Activated CD4-positive, alpha-beta memory T cell treated with anti-CD3 and anti-CD28 coated beads for 36 hours (primary cell): ENCODE measurements around the gene PFKFB4. TPM values are rescaled to one million over a fixed set of nuclear protein-coding genes. Genes with fewer than 3 reads are reported as not detected.

Experiments
- CTCF ChIA-PET: fragments of 350-600 bp; sonication (Branson Sonifier 250); formaldehyde crosslinking; loops from one replicate; lab custom pipeline; 2021; ENCODE audit warnings: antibody characterized with exemption, inconsistent platforms; lab: Charles Lee
- POLR2A ChIA-PET: fragments of 350-600 bp; sonication (Branson Sonifier 250); formaldehyde crosslinking; loops from one replicate; lab custom pipeline; 2021; ENCODE audit warnings: antibody characterized with exemption; lab: Charles Lee
- DNase-seq: peaks from one replicate; pipeline ENCODE4 v3.0.0-alpha.2; 2020
- H3K27ac Mint-ChIP-seq: one replicate; pipeline ENCODE4 v1.8.0; 2021; ENCODE audit warnings: mixed read lengths
- H3K27me3 Mint-ChIP-seq: one replicate; pipeline ENCODE4 v1.8.0; 2021; ENCODE audit warnings: mixed read lengths
- H3K36me3 Mint-ChIP-seq: one replicate; pipeline ENCODE4 v1.8.0; 2021; ENCODE audit warnings: mixed read lengths
- H3K4me1 Mint-ChIP-seq: one replicate; pipeline ENCODE4 v1.8.0; 2021; ENCODE audit warnings: low read depth, mixed read lengths
- H3K4me3 Mint-ChIP-seq: one replicate; pipeline ENCODE4 v1.8.0; 2021; ENCODE audit warnings: mild to moderate bottlenecking, mixed read lengths
- H3K9me3 Mint-ChIP-seq: one replicate; pipeline ENCODE4 v1.8.0; 2021; ENCODE audit warnings: mixed read lengths
- intact Hi-C: fragments of 100-400 bp; cut with micrococcal nuclease; formaldehyde crosslinking; loops from one replicate; pipeline ENCODE4 v1.15.1; 2023
- total RNA-seq, 2 experiments: library from RNA; stranded (reverse); gene quantifications; one replicate each; pipeline ENCODE4 v1.2.3, GENCODE V29; 2021

Gene PFKFB4
- total RNA-seq, 2 experiments from 2014 or later, result 19.4 to 22.4 TPM

DNA sequence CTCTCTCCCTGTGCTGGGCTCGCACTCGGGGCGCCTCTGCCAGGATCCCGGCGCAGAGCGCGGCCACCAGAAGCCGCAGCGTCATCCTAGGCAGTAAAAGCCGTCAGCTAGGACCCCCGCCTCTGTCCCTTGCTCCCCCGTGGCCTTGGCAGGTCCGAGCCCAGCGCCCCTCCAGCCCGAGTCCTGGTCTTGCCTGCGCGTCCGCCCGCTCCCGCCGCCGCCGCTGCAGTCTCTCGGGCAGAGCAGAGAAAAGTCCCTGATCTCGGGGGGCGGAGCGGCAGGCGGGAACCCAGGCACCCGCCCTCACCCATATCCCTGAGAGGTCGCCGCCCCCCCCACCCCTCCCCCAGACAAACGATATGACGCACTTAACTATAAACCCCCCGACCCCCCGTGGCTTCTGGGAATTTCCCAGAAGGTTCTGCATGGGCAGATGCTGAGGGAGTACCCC lies 38.5 kb upstream of the PFKFB4 start, which contains the start of gene COL7A1:
Gene COL7A1, minus strand, starts transcription at position 255 of the 451 bp plus-strand sequence. Its CDS starts 170 bp downstream, at position 85.
- DNase-seq, result no peak
- Mint-ChIP-seq H3K27me3 (peaks cover 24% of the 10 kb centered on the region), H3K27ac (no peak within 1 kb of the TSS), H3K4me3 (no peak within 1 kb of the TSS), H3K4me1 (peaks cover 5% of the 10 kb centered on the region), H3K36me3 (peaks cover 6% of the 10 kb centered on the region), H3K9me3 (no peaks in the 10 kb centered on the region)
- CTCF ChIA-PET, result no interaction called here
- intact Hi-C loops, result no loop called here
- POLR2A ChIA-PET, result no interaction called here

DNA sequence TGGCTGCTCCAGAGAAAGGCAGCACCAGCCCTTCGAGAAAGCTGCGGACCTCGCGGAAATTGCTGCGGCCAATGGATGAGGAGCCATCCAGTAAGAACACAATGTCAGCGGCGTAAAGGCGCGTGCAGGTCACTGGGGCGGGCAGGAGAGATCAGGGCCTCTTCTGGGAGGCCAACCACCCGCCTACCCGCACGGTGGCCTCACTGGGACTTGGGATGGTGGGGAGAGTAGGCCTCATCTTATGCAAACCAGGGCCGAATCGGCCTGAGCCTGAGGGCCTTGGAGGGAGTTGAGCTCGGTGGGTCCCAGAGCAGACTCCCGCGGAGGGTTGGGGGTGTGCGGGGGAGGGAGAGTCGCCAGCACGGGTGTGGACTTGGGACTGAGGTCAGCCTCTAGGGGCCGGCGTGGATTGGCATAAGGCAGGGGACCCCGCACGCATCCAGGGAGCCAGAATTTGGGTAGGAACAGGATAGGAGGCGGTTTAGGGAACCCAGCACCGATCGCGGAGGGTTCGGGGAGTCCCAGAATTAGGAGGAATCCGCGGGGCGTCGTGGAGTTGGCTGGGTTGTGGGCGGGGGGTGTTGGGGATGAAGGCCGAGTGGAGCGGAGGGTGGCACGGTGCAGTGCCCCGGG lies 37.9 kb upstream of the PFKFB4 start:
- H3K27ac Mint-ChIP-seq, result no peak overlapping the region
- POLR2A ChIA-PET, result no interaction called here

DNA sequence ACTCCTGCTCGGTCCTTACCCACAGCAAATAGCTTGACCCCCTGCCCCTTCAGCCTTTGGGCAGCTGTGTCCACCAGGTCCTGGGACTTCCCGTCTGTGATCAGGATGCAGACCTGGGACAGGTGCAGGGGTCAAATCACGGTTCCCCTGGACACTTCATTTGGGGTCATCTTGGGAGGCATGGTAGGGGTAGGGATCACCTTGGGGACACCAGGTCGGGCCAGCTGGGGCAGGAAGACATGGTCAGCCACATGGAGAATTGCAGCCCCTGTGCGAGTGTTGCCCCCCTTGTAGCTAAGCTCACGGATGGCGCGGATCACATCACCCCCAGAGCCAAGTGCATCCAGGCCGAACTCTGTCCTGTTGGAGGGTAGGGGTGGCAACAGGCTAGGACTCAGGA lies 36.7 kb upstream of the PFKFB4 start:
- peaks cover 36% of the 10 kb centered on the region for H3K27me3 Mint-ChIP-seq
- no peaks in the 10 kb centered on the region for H3K36me3 Mint-ChIP-seq
- CTCF ChIA-PET, result no interaction called here
- intact Hi-C loops, result no loop called here
- no peak overlapping the region for H3K27ac Mint-ChIP-seq
- POLR2A ChIA-PET, result no interaction called here
- no peak overlapping the region for H3K4me3 Mint-ChIP-seq
- peaks cover 5% of the 10 kb centered on the region for H3K4me1 Mint-ChIP-seq
- H3K9me3 Mint-ChIP-seq, result no peaks in the 10 kb centered on the region
- DNase-seq, result no peak

More for the DNA sequence above, 37.9 kb upstream of the PFKFB4 start:
- intact Hi-C loops, result no loop called here
- Mint-ChIP-seq H3K4me3 (no peak overlapping the region), H3K4me1 (peaks cover 5% of the 10 kb centered on the region), H3K36me3 (peaks cover 5% of the 10 kb centered on the region), H3K9me3 (no peaks in the 10 kb centered on the region), H3K27me3 (peaks cover 29% of the 10 kb centered on the region)
- no peak for DNase-seq
- CTCF ChIA-PET, result no interaction called here

DNA sequence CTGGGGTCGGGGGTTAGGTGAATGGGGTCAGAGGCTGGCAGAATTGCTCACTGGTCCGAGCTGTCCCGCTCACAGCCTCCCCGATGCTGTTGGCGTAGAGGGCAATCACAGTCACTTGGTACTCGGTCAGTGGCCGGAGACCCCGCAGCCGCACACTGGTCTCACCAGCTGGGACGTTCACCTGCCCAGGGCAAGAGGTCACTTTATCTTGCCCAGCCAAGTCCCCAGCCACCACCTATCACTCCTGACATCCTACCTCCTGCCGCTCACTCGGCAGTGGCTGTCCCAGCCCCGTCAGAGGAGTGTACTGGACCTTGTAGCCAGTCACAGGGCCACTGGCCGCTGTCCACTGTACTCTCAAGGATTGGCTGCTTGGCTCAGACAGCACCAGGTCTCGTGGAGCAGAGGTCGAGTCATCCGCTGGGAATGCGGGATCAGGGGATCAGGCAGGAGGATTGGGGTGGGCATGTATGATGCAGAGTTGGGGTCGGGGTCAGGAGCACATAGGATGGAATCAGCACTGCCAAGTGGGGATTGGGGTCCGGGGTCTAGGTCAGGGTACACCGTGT lies 36.0 kb upstream of the PFKFB4 start:
- ChIA-PET CTCF (no interaction called here), POLR2A (no interaction called here)
- intact Hi-C loops, result no loop called here
- Mint-ChIP-seq H3K9me3 (no peaks in the 10 kb centered on the region), H3K4me1 (peaks cover 5% of the 10 kb centered on the region), H3K27me3 (peaks cover 36% of the 10 kb centered on the region), H3K27ac (no peak overlapping the region), H3K36me3 (no peaks in the 10 kb centered on the region), H3K4me3 (no peak overlapping the region)
- DNase-seq, result no peak

DNA sequence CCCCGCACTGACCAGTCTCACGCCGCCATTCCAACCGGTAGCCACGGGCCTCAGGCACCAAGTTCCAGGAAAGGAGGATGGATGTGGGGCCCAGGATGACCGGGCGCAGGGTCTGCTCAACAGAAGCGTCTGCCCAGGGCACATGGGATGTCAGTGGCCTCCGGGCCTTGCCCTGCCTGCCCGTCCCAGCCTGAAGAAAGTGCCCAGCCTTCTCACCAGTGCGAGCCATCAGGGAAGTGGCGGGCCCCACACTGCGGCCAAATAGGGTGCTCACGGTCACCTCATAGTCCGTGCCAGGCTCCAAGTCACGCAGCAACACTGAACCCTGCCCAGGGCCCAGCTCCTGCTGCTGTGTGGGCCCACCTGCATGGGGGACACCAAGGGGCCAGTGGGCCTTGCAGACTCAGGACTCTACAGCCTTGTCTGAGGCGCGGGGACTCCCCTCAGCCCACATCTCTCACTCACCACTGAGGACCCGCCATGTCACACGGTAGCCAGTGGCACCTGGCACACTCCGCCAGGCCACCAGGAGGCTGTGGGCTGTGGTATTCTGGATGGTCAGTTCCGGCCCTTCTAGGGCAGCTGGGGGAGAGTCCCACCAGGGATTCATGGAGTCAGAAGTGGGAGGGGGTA lies 35.4 kb upstream of the PFKFB4 start:
- DNase-seq, result no peak
- peaks cover 5% of the 10 kb centered on the region for H3K4me1 Mint-ChIP-seq
- ChIA-PET CTCF (no interaction called here), POLR2A (no interaction called here)
- no peak overlapping the region for H3K4me3 Mint-ChIP-seq
- peaks cover 36% of the 10 kb centered on the region for H3K27me3 Mint-ChIP-seq
- no peaks in the 10 kb centered on the region for H3K9me3 Mint-ChIP-seq
- intact Hi-C loops, result no loop called here
- H3K27ac Mint-ChIP-seq, result no peak overlapping the region
- no peaks in the 10 kb centered on the region for H3K36me3 Mint-ChIP-seq

DNA sequence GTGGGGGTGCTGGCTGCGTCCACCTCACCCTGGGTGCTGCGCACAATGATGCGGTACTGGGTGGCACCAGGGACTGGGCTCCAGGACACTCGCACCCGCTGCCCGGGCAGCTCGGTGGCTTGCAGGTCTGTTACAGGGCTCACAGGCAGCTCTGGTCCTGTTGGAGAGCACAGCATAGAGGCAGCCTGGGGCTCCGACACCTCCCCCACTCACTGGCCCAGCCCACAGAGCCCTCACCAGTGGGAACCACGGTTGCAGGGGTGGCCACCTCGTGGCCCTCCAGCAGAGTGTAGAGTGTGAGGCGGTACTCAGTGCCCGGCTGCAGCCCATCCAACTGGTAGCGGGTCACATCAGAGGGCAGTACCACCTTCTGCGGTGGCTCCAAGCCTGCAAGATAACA lies 34.8 kb upstream of the PFKFB4 start:
- H3K27me3 Mint-ChIP-seq, result peaks cover 38% of the 10 kb centered on the region
- no peak overlapping the region for H3K27ac Mint-ChIP-seq
- ChIA-PET CTCF (no interaction called here), POLR2A (no interaction called here)
- no peak for DNase-seq
- H3K4me3 Mint-ChIP-seq, result no peak overlapping the region
- intact Hi-C loops, result no loop called here
- H3K9me3 Mint-ChIP-seq, result no peaks in the 10 kb centered on the region
- no peaks in the 10 kb centered on the region for H3K36me3 Mint-ChIP-seq
- peaks cover 5% of the 10 kb centered on the region for H3K4me1 Mint-ChIP-seq

DNA sequence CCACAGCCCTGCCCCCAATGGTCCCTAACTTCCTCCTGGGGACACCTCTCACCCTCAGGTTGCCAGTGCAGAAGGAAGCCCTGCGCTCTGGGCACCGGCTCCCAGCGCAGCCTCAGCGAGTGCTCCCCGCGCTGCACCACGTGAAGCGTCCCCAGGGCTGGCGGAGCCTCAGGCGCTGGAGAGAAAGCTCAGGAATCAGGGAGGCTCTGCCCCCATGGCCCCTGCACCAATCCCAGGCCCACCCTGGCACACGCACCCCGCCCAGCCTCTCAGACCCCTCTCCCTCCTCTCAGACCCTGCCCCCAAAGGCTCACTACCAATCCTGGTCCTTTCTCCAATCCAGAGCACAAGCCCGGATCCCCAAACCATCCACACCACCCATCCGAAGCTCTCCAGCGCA lies 31.6 kb upstream of the PFKFB4 start:
- Mint-ChIP-seq H3K9me3 (no peaks in the 10 kb centered on the region), H3K4me1 (no peaks in the 10 kb centered on the region), H3K27ac (no peak overlapping the region), H3K4me3 (no peak overlapping the region), H3K27me3 (peaks cover 28% of the 10 kb centered on the region), H3K36me3 (no peaks in the 10 kb centered on the region)
- no peak for DNase-seq
- CTCF ChIA-PET, result interaction anchor here (1.1 kb wide), 1 partner anchor 39 kb away, joined by 3 read pairs; no protein-coding TSS in a partner anchor
- POLR2A ChIA-PET, result no interaction called here
- intact Hi-C loops, result no loop called here

DNA sequence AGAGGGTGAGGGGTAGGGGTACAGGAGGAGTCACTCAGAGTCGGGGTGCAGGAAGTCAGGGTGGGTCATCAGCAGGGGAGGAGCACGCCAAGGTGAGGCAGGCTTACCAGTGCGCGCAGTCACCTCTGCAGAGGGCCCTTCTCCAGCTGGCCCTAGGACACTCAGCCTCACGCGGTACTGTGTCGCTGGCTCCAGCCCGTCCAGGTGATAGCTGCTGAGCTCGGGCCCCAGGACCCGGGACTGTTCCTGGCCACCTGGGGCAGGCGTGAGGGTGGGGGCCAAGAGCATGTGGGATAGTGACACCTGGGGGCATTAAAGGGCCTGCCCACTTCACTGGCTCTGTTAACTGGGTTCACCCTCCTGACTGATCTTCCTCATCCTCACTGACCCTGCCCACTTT lies 31.1 kb upstream of the PFKFB4 start:
- Mint-ChIP-seq H3K36me3 (no peaks in the 10 kb centered on the region), H3K4me1 (no peaks in the 10 kb centered on the region), H3K4me3 (no peak overlapping the region), H3K27ac (no peak overlapping the region), H3K9me3 (no peaks in the 10 kb centered on the region), H3K27me3 (peaks cover 22% of the 10 kb centered on the region)
- DNase-seq, result no peak
- ChIA-PET CTCF (no interaction called here), POLR2A (no interaction called here)
- intact Hi-C loops, result no loop called here

DNA sequence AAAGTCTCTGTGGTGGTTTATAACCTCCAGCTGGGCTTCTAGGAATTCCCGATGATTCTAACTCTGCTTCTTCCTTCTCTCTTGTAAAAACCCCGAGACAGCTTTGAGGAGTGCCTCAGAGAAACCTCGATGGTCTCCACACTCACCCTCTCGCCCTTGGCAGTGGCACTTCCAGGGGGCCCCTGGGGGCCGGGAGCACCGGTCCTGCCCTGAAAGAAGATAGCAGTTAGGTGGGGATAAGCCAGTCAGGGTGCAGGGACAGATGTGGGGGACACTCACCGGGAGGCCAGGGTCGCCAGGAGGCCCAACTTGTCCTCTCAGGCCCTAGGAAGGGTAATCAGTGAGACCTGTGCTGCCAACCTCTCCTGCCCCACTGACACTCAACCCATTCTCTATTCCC lies 28.8 kb upstream of the PFKFB4 start:
- Mint-ChIP-seq H3K27me3 (peaks cover 14% of the 10 kb centered on the region), H3K4me3 (no peak overlapping the region), H3K4me1 (no peaks in the 10 kb centered on the region), H3K27ac (no peak overlapping the region), H3K36me3 (no peaks in the 10 kb centered on the region), H3K9me3 (no peaks in the 10 kb centered on the region)
- DNase-seq, result no peak
- POLR2A ChIA-PET, result no interaction called here
- intact Hi-C loops, result no loop called here
- CTCF ChIA-PET, result no interaction called here

DNA sequence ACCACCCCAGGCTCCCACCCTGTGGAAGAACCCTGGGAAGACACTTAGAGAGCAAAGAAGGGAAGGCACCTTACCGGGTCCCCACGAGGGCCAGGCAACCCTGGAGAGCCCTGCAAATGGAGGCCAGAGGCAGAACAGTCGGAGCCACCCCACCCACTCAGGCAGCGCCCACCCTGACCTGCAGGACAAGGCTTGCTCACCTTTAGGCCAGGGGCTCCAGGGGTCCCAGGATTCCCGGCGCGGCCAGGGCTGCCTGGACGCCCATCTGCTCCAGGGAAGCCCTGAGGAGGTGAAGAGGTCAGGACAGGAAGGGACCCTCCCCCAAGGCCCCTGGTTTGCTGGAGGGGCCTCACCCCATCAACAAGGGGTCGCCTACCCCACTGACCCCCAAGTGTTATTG lies 28.2 kb upstream of the PFKFB4 start:
- Mint-ChIP-seq H3K36me3 (no peaks in the 10 kb centered on the region), H3K27ac (no peak overlapping the region), H3K9me3 (no peaks in the 10 kb centered on the region), H3K27me3 (peaks cover 13% of the 10 kb centered on the region), H3K4me1 (no peaks in the 10 kb centered on the region), H3K4me3 (no peak overlapping the region)
- CTCF ChIA-PET, result no interaction called here
- POLR2A ChIA-PET, result no interaction called here
- no peak for DNase-seq
- intact Hi-C loops, result no loop called here

DNA sequence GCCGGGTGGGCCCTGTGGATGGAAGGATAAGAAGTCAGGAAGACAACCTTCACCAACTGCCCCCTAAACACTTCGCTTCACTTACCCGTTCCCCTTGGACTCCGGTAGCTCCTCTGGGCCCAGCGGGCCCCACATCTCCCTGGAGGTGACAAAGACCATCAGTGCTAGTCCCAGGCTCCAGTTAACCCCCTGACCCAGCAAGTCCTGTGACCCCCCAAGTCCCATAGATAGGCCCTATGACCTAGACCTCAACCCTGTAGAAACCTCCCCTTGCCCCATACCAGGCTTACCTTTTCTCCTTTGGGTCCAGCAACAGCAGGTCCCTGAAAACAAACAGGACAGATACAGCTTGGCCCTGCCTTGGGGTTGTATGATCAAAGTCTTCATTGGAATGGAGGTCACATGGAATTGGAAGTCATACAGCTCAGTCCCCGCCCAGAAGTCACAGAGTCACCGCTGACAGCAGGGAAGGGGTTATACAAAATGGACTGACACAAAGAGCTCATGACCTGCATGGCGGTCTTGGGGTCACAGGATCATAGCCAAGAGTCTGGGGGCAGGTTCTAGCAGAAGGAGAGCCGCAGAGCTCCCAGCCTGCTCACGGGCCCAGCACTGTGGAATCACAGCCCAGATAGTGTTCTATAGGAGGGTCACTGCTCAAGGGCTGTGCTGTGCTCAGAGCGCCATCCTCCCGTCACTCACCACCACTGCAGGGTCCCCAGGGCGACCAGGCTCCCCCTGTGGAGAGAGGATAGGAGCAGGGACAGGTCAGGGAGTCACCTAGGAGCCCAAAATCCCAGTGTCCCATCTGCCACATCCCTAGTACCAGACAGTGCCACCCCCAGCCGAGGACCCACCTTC lies 25.2 kb upstream of the PFKFB4 start:
- CTCF ChIA-PET, result no interaction called here

DNA sequence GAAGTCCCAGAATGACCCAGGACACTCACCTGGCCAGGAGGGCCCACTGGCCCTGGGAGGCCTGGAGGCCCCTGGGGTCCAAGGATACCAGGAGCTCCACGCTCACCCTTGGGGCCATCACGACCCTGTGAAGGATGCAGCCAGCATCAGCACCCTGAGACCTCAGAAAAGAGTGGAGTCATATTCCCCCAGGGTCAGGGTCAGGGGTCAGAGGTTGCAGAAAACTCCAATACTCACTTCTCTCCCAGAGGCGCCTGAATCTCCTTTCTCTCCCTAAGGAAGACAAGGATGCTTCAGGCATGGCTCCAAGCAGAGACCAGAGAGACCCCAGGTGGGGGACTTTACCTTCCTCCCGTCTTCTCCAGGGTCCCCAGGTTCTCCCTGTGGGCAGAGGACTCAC lies 20.0 kb upstream of the PFKFB4 start:
- no peak for DNase-seq
- Mint-ChIP-seq H3K27ac (no peak overlapping the region), H3K27me3 (no peaks in the 10 kb centered on the region), H3K4me1 (no peaks in the 10 kb centered on the region), H3K4me3 (no peak overlapping the region), H3K36me3 (no peaks in the 10 kb centered on the region), H3K9me3 (no peaks in the 10 kb centered on the region)
- ChIA-PET CTCF (interaction anchor here (1.8 kb wide), 1 partner anchor 140 kb away, joined by 4 read pairs; no protein-coding TSS in a partner anchor), POLR2A (no interaction called here)
- intact Hi-C loops, result no loop called here

More for the DNA sequence above, 25.2 kb upstream of the PFKFB4 start:
- Mint-ChIP-seq H3K27ac (no peak overlapping the region), H3K27me3 (peaks cover 2% of the 10 kb centered on the region), H3K4me1 (no peaks in the 10 kb centered on the region), H3K4me3 (no peak overlapping the region), H3K9me3 (no peaks in the 10 kb centered on the region), H3K36me3 (no peaks in the 10 kb centered on the region)
- intact Hi-C loops, result no loop called here
- POLR2A ChIA-PET, result no interaction called here
- DNase-seq, result no peak
